Prostate gland (tissue), 2 donors: ENCODE data around the gene RFTN1. TPM values are rescaled to one million over a fixed set of nuclear protein-coding genes. Genes with fewer than 3 reads are reported as not detected.

Experiments
- DNase-seq: peaks from one replicate; pipeline ENCODE4 v3.0.0-alpha.2; 2019; ENCODE audit warnings: low spot score
- H3K27ac ChIP-seq, 2 donors: fragments of 200-600 bp; sonication (generic); 2 replicates each; pipeline ENCODE4 v1.5.1; 2017 to 2019
- H3K27me3 ChIP-seq: fragments of 200-600 bp; sonication (generic); replicated peaks from 2 replicates; pipeline ENCODE4 v1.5.1; 2019; ENCODE audit not compliant: insufficient read depth
- H3K36me3 ChIP-seq, 2 donors: fragments of 200-600 bp; sonication (generic); 1 replicate in 1 of 2; 2 replicates in 1 of 2; pipeline versions ENCODE4 v1.5.1 to v1.8.1; 2017 to 2019
- H3K4me1 ChIP-seq: fragments of 200-600 bp; sonication (generic); replicated peaks from 2 replicates; pipeline ENCODE4 v1.5.1; 2019
- H3K4me3 ChIP-seq, 2 donors: fragments of 200-600 bp; sonication (generic); 2 replicates each; pipeline ENCODE4 v1.5.1; 2017 to 2019
- H3K9me3 ChIP-seq: fragments of 200-600 bp; sonication (generic); 2 replicates; pipeline ENCODE4 v1.5.1; 2017
- POLR2A ChIP-seq: fragments of 450-650 bp; IDR thresholded peaks from one replicate; pipeline ENCODE4 v1.6.1; 2016; ENCODE audit warnings: antibody characterized with exemption, mild to moderate bottlenecking
- POLR2AphosphoS5 ChIP-seq: sonication (generic); formaldehyde crosslinking; IDR thresholded peaks from one replicate; pipeline ENCODE4 v1.6.1; 2017; ENCODE audit warnings: antibody characterized with exemption
- WGBS: methylation state at CpG from one replicate; pipeline ENCODE4 v1.1.5; 2018; 5-methylcytosine and 5-hydroxymethylcytosine counted together
- intact Hi-C: fragments of 100-400 bp; cut with DNase I; formaldehyde crosslinking; loops from one replicate; pipeline ENCODE4 v1.14.2; 2022
- total RNA-seq, 2 donors: library from RNA; depleted of rRNA; stranded (reverse); fragments of >200 nt; gene quantifications; one replicate each; pipeline ENCODE4 v1.1.0, GENCODE V29; 2016
- TF ChIP-seq, protein P1 (sequence below), 4 experiments: fragments of 200-600 bp in 2 of 4; fragments of 450-650 bp in 2 of 4; sonication (generic) in 2 of 4; IDR thresholded peaks; 1 replicate in 3 of 4; 2 replicates in 1 of 4; pipeline ENCODE4 v1.5.1; 2016 to 2019; ENCODE audit warnings: antibody characterized with exemption in 4 of 4, mild to moderate bottlenecking in 2 of 4, moderate library complexity in 2 of 4

RFTN1 gene
- total RNA-seq, 2 donors from 2014 or later: 7.4 to 16.1 TPM

DNA sequence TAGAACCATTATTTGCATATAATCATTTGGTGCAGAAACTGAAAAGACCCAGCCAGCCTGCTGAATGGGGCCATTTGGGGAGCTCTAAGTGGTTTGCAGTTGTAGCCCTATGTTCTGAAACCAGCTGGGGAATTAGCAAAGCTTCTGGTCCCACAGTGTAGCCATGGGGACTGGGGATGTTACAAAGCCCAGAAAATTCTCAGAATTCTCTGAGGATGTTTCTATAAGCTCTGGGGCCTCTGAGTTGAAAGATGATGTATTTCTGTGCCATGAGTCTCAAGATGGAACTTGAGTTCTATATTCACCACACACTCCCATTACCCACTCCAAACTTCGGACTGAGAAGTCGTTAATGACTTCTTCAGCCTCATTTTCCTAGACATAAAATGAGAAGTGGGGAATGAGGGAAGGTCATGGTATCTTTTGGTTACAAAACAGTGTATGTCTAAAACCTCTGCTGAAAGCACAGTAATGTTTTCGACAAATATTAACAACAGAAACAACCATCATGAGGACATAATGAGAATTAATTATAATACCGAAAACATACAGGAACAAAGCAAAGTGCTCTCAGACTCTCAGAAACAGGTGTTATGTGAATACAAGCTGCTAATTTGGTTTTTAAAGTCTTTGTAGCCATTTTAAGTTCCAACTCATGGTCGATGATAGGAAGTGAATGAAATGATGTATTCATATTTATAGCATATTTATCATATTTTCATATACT is 89.4 kb downstream of the RFTN1 start:
- no peaks in the 10 kb centered on the region for H3K27me3 ChIP-seq
- no peaks in the 10 kb centered on the region for H3K36me3 ChIP-seq
- WGBS: 96% methylated on average over 5 of the region's 5 CpGs
- intact Hi-C loops: no loop called here
- H3K9me3 ChIP-seq: no peaks in the 10 kb centered on the region
- H3K4me3 ChIP-seq: no peak overlapping the region
- TF ChIP-seq, protein P1, sequence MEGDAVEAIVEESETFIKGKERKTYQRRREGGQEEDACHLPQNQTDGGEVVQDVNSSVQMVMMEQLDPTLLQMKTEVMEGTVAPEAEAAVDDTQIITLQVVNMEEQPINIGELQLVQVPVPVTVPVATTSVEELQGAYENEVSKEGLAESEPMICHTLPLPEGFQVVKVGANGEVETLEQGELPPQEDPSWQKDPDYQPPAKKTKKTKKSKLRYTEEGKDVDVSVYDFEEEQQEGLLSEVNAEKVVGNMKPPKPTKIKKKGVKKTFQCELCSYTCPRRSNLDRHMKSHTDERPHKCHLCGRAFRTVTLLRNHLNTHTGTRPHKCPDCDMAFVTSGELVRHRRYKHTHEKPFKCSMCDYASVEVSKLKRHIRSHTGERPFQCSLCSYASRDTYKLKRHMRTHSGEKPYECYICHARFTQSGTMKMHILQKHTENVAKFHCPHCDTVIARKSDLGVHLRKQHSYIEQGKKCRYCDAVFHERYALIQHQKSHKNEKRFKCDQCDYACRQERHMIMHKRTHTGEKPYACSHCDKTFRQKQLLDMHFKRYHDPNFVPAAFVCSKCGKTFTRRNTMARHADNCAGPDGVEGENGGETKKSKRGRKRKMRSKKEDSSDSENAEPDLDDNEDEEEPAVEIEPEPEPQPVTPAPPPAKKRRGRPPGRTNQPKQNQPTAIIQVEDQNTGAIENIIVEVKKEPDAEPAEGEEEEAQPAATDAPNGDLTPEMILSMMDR (IDR thresholded peaks at IDR 0.05): no peak
- TF ChIP-seq POLR2AphosphoS5 (no peak), POLR2A (no peak)
- no peak overlapping the region for H3K27ac ChIP-seq
- no peak for DNase-seq
- H3K4me1 ChIP-seq: no peaks in the 10 kb centered on the region

DNA sequence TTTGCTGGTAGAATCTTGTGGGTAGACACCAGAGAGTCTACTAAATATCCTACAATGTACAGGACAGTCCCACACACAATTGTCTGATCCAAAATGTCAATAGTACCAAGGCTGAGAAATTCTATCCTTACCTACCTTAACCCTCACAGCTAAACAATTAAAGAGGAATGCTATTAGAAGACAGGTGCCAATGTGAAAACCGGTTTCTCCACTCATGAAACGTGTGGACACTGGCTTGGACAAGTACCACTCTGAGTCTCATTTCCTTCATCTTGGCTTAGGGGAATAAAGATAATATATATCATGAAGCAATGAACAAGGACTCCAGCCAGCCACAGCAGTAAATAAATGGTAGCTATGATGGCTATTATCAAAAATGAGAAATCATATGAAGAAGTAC is 90.2 kb downstream of the RFTN1 start:
- TF ChIP-seq, protein P1 (IDR thresholded peaks at IDR 0.05): no peak
- peak; percentile 17 for TF ChIP-seq POLR2AphosphoS5
- Histone ChIP-seq H3K9me3 (no peaks in the 10 kb centered on the region), H3K4me1 (no peaks in the 10 kb centered on the region), H3K36me3 (no peaks in the 10 kb centered on the region), H3K27me3 (no peaks in the 10 kb centered on the region), H3K4me3 (no peak overlapping the region), H3K27ac (no peak overlapping the region)
- intact Hi-C loops: no loop called here
- DNase-seq: peak; percentile 20
- WGBS: 47% methylated on average over 2 of the region's 2 CpGs

DNA sequence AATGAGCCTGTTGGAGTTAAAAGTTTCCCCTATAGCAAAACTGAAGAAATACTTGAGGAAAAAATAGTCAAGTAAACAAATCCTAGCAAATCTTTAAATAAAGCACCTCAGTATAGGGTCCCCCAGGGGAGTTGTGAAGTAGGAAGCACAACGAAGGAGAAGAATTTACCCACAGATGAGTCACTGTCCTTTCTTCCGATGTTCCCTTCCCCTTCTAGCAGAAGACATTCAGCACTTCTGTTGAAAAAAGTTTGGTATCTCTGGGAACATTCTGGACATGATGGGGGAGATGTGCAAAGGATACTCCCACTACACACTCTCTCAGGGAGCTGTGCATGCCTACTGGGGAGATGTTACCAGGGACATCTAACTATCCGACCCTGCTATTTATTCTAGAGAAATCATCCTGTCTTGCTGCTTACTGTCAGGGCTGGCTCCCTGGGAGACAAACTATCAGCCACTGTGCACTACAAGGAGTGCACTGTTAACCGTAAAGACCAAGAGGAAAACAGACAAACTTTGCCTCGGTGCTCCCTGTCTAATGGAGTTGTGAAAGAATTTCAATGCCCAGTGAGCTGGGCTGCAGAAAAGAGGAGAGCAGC is 93.8 kb downstream of the RFTN1 start:
- 49% methylated on average over 5 of the region's 5 CpGs for WGBS
- no peaks in the 10 kb centered on the region for H3K9me3 ChIP-seq
- H3K27ac ChIP-seq: no peak overlapping the region
- no peaks in the 10 kb centered on the region for H3K36me3 ChIP-seq
- no peaks in the 10 kb centered on the region for H3K27me3 ChIP-seq
- TF ChIP-seq POLR2AphosphoS5 (no peak), POLR2A (no peak)
- TF ChIP-seq, protein P1 (IDR thresholded peaks at IDR 0.05): no peak
- intact Hi-C loops: loop anchor here (10.0 kb wide), 1 partner anchor 125 kb away; no protein-coding TSS in a partner anchor
- DNase-seq: no peak
- H3K4me1 ChIP-seq: no peaks in the 10 kb centered on the region
- no peak overlapping the region for H3K4me3 ChIP-seq

DNA sequence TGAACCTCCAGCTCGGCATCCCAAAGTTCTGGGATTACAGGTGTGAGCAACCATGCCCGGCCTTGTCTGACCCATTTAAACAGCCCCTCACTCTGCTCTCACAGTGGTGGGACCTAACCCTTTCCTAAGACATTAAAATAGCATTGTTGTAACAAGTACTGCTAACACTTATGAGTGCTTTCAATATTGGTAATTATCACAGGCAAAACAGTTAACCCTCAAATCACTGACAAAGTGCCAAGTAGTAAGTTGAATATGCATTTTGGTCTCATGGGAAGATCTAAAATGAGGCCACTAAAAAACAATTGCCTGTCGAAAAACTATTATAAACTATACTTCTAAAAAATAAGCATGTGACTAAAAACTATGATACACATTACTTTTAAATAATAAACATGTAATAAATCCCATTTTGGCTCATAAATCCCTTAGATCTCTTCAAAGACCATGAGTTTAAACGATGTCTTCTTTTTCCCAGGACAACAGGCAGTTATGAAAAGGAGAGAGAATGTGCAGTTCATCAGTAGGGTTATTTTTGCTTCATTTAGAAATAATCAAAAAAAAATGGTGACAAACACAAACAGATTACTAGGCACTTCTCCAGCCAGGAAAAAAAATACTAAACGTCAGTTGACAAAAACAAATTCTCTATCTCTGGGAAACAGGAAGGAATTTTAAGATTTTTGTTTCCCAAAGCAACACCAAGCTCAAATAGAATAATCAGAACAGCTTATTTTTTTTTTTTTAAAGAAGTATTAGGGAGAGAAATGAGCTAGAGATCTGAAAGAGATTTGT is 95.4 kb downstream of the RFTN1 start:
- Histone ChIP-seq H3K27me3 (no peaks in the 10 kb centered on the region), H3K4me3 (no peak overlapping the region), H3K4me1 (no peaks in the 10 kb centered on the region), H3K36me3 (no peaks in the 10 kb centered on the region), H3K27ac (no peak overlapping the region), H3K9me3 (no peaks in the 10 kb centered on the region)
- intact Hi-C loops: loop anchor here (10.0 kb wide), 1 partner anchor 123 kb away; no protein-coding TSS in a partner anchor
- WGBS: 65% methylated on average over 5 of the region's 5 CpGs
- TF ChIP-seq POLR2AphosphoS5: no peak
- TF ChIP-seq POLR2A: no peak
- TF ChIP-seq, protein P1 (IDR thresholded peaks at IDR 0.05): no peak
- no peak for DNase-seq
